CD14-positive monocyte (primary cell): Measurements from ENCODE around the gene PTER. TPM values are rescaled to one million over a fixed set of nuclear protein-coding genes. Genes with fewer than 3 reads are reported as not detected.

ENCODE experiments used
- DNase-seq, 3 donors: peaks; one replicate each; pipeline ENCODE4 v3.0.0-alpha.2; 2011 to 2022
- H2AFZ ChIP-seq: 2 replicates; pipeline ENCODE4 v1.6.0; 2012; ENCODE audit warnings: mild to moderate bottlenecking, low read depth, low read length, inconsistent platforms; ENCODE audit not compliant: insufficient read depth, poor library complexity, severe bottlenecking
- H3K27ac ChIP-seq, 2 donors: 1 replicate in 1 of 2; 2 replicates in 1 of 2; pipeline ENCODE4 v1.5.1; 2012 to 2013; ENCODE audit warnings: low read length in 2 of 2, control low read depth in 1 of 2, inconsistent platforms in 1 of 2, low read depth in 1 of 2, mild to moderate bottlenecking in 1 of 2
- H3K27me3 ChIP-seq, 2 donors: one replicate each; pipeline versions ENCODE4 v1.6.0 to v1.6.1; 2011 to 2013; ENCODE audit warnings: low read length in 2 of 2; ENCODE audit not compliant: control insufficient read depth in 2 of 2, insufficient read depth in 2 of 2
- H3K36me3 ChIP-seq, 2 donors: replicated peaks in 1 of 2; 1 replicate in 1 of 2; 2 replicates in 1 of 2; pipeline versions ENCODE4 v1.5.1 to v1.6.1; 2012 to 2013; ENCODE audit warnings: low read length in 2 of 2, control low read depth in 1 of 2, inconsistent platforms in 1 of 2, mild to moderate bottlenecking in 1 of 2; ENCODE audit not compliant: insufficient read depth in 2 of 2, control insufficient read depth in 1 of 2
- H3K4me1 ChIP-seq, 2 donors: 1 replicate in 1 of 2; 2 replicates in 1 of 2; pipeline versions ENCODE4 v1.5.1 to v1.6.1; 2012 to 2013; ENCODE audit warnings: low read length in 2 of 2, control low read depth in 1 of 2, inconsistent platforms in 1 of 2, mild to moderate bottlenecking in 1 of 2, moderate library complexity in 1 of 2; ENCODE audit not compliant: insufficient read depth in 2 of 2, control insufficient read depth in 1 of 2
- H3K4me2 ChIP-seq: replicated peaks from 2 replicates; pipeline ENCODE3; 2012; ENCODE audit warnings: low read length, moderate library complexity, mild to moderate bottlenecking; ENCODE audit not compliant: poor library complexity, severe bottlenecking; ENCODE audit errors: extremely low read depth
- H3K4me3 ChIP-seq, 3 experiments: fragments of 200-600 bp in 1 of 3; sonication (generic) in 1 of 3; replicated peaks in 1 of 3; 1 replicate in 2 of 3; 2 replicates in 1 of 3; pipeline ENCODE4 v1.5.1; 2011 to 2013; ENCODE audit warnings: low read length in 3 of 3, mild to moderate bottlenecking in 3 of 3, control low read depth in 2 of 3, low read depth in 2 of 3, inconsistent platforms in 1 of 3, moderate library complexity in 1 of 3
- H3K79me2 ChIP-seq: 2 replicates; pipeline ENCODE4 v1.6.0; 2012; ENCODE audit warnings: mild to moderate bottlenecking, control low read depth, inconsistent platforms, low read length, moderate library complexity; ENCODE audit not compliant: insufficient read depth
- H3K9ac ChIP-seq: 2 replicates; pipeline ENCODE4 v1.6.0; 2017; ENCODE audit warnings: low read length, mild to moderate bottlenecking; ENCODE audit not compliant: insufficient read depth, poor library complexity, severe bottlenecking
- H3K9me3 ChIP-seq, 2 donors: replicated peaks in 1 of 2; 1 replicate in 1 of 2; 2 replicates in 1 of 2; pipeline versions ENCODE4 v1.5.1 to v1.6.1; 2012 to 2013; ENCODE audit warnings: low read length in 2 of 2, control low read depth in 1 of 2; ENCODE audit not compliant: control insufficient read depth in 1 of 2, insufficient read depth in 1 of 2
- H4K20me1 ChIP-seq: 2 replicates; pipeline ENCODE4 v1.6.0; 2012; ENCODE audit warnings: mild to moderate bottlenecking, low read length, control low read depth, moderate library complexity; ENCODE audit not compliant: insufficient read depth
- H3K27ac Mint-ChIP-seq, 7 donors: one replicate each; pipeline ENCODE4 v1.8.0; 2020; ENCODE audit warnings: mild to moderate bottlenecking in 7 of 7, mixed read lengths in 7 of 7, moderate library complexity in 6 of 7, inconsistent platforms in 2 of 7
- H3K27me3 Mint-ChIP-seq, 3 donors: one replicate each; pipeline ENCODE4 v1.8.0; 2021 to 2022; ENCODE audit warnings: low read depth in 3 of 3, mild to moderate bottlenecking in 3 of 3, mixed read lengths in 3 of 3, moderate library complexity in 3 of 3, inconsistent platforms in 1 of 3
- H3K36me3 Mint-ChIP-seq, 2 donors: one replicate each; pipeline ENCODE4 v1.8.0; 2020; ENCODE audit warnings: mixed read lengths in 2 of 2, inconsistent platforms in 1 of 2, mild to moderate bottlenecking in 1 of 2
- H3K4me1 Mint-ChIP-seq: one replicate; pipeline ENCODE4 v1.8.0; 2020; ENCODE audit warnings: mild to moderate bottlenecking, mixed read lengths
- H3K4me3 Mint-ChIP-seq, 2 donors: one replicate each; pipeline ENCODE4 v1.8.0; 2020; ENCODE audit warnings: mild to moderate bottlenecking in 2 of 2, mixed read lengths in 2 of 2, moderate library complexity in 1 of 2
- H3K9me3 Mint-ChIP-seq, 7 donors: one replicate each; pipeline ENCODE4 v1.8.0; 2020 to 2022; ENCODE audit warnings: mixed read lengths in 7 of 7, mild to moderate bottlenecking in 6 of 7, moderate library complexity in 6 of 7, inconsistent platforms in 2 of 7
- WGBS: methylation state at CpG from one replicate; pipeline ENCODE4 v1.1.5; 2013; ENCODE audit warnings: missing lambda C conversion rate; ENCODE audit not compliant: insufficient coverage; 5-methylcytosine and 5-hydroxymethylcytosine counted together
- intact Hi-C, 2 donors: fragments of 100-400 bp; cut with micrococcal nuclease; formaldehyde crosslinking; loops; one replicate each; pipeline versions ENCODE4 v1.15.0 to v1.15.1; 2023
- polyA plus RNA-seq, 3 donors: library from polyadenylated mRNA; depleted of rRNA in 1 of 3; unstranded in 2 of 3; stranded (reverse) in 1 of 3; fragments of 300-500 nt in 2 of 3; fragments of >200 nt in 1 of 3; fragmentation: Illumina TruSeq in 2 of 3; gene quantifications; 1 replicate in 2 of 3; 2 replicates in 1 of 3; pipeline ENCODE4 v1.2.3, GENCODE V29; 2012 to 2021
- TF ChIP-seq, protein P1 (sequence below): fragments of 200-600 bp; IDR thresholded peaks from one replicate; pipeline ENCODE4 v1.8.0; 2022; ENCODE audit warnings: antibody characterized with exemption, mild to moderate bottlenecking

Gene PTER
- polyA plus RNA-seq, 3 donors = 7.4 to 15.9 (median 8.9) TPM

DNA sequence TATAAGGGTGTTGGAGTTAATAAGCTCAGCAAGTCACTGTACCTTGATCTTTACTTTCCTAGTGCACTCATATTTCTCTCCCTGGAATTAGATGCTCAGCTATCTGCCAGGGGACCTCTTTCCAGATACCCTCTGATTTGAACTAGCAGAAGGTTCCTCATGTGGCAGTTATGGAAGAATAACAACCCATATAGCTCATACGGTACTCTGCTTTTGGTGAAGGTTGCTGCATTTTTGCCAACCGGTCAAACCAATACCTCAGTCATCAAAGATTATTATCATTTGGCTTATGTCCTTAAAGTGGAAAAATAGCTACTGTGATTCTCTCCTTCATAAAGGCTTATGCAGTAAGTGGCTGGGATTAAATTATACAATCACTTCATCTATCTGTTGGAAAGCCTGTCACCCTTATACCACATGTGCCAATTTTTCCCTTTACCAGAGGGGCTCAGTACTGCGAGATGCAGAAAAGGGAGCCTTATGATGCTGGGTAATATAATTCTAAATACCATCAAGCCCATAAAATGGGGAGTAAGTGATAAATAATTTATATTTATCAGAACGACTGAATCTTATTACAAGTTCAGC lies 43.4 kb upstream of the PTER start:
- intact Hi-C loops = no loop called here
- no peaks in the 10 kb centered on the region for H3K27me3 ChIP-seq
- no peak overlapping the region for H3K9ac ChIP-seq
- WGBS = no CpG with 5 or more reads among the region's 4 CpGs
- no peak overlapping the region for H3K27ac ChIP-seq
- DNase-seq = no peak
- no peaks in the 10 kb centered on the region for H3K9me3 ChIP-seq
- H3K36me3 ChIP-seq = no peaks in the 10 kb centered on the region
- TF ChIP-seq, protein P1, sequence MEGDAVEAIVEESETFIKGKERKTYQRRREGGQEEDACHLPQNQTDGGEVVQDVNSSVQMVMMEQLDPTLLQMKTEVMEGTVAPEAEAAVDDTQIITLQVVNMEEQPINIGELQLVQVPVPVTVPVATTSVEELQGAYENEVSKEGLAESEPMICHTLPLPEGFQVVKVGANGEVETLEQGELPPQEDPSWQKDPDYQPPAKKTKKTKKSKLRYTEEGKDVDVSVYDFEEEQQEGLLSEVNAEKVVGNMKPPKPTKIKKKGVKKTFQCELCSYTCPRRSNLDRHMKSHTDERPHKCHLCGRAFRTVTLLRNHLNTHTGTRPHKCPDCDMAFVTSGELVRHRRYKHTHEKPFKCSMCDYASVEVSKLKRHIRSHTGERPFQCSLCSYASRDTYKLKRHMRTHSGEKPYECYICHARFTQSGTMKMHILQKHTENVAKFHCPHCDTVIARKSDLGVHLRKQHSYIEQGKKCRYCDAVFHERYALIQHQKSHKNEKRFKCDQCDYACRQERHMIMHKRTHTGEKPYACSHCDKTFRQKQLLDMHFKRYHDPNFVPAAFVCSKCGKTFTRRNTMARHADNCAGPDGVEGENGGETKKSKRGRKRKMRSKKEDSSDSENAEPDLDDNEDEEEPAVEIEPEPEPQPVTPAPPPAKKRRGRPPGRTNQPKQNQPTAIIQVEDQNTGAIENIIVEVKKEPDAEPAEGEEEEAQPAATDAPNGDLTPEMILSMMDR = no peak
- no peak overlapping the region for H2AFZ ChIP-seq
- Mint-ChIP-seq H3K4me1 (no peaks in the 10 kb centered on the region), H3K9me3 (peaks cover 0 to 4% (median 3%) of the 10 kb centered on the region in 7 donors), H3K36me3 (no peaks in the 10 kb centered on the region), H3K27ac (no peak overlapping the region), H3K27me3 (peaks cover 0 to 5% (median 3%) of the 10 kb centered on the region in 3 donors), H3K4me3 (no peak overlapping the region)
- no peaks in the 10 kb centered on the region for H4K20me1 ChIP-seq
- no peak overlapping the region for H3K4me3 ChIP-seq
- H3K4me1 ChIP-seq = no peaks in the 10 kb centered on the region
- no peak overlapping the region for H3K4me2 ChIP-seq
- no peaks in the 10 kb centered on the region for H3K79me2 ChIP-seq

DNA sequence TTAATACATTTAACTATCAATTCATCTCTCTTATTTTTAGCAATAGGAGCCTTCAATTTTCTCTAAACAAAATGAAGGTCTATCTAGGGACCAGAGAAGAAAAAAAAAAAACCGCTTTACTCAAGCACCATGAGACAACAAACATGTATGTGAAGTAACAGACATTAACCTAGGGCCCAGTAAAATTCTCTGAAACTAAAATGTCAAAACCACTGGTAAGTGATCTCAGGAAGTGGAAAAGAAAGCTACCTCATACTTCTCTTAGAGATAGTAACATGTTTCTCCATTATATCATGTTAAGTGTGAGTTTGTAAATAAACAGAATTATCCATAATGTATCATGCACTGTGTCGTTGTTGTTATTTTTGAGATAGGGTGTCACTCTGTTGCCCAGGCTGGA lies 35.4 kb upstream of the PTER start:
- Histone ChIP-seq H3K9ac (no peak overlapping the region), H2AFZ (no peak overlapping the region), H3K36me3 (no peaks in the 10 kb centered on the region), H3K4me2 (no peak overlapping the region), H3K27me3 (no peaks in the 10 kb centered on the region), H3K27ac (no peak overlapping the region), H3K9me3 (no peaks in the 10 kb centered on the region), H3K4me1 (no peaks in the 10 kb centered on the region), H4K20me1 (no peaks in the 10 kb centered on the region), H3K79me2 (no peaks in the 10 kb centered on the region), H3K4me3 (no peak overlapping the region)
- peaks cover 0 to 2% (median 2%) of the 10 kb centered on the region in 3 donors for H3K27me3 Mint-ChIP-seq
- H3K36me3 Mint-ChIP-seq = no peaks in the 10 kb centered on the region
- WGBS = no CpG with 5 or more reads among the region's 2 CpGs
- H3K4me3 Mint-ChIP-seq = no peak overlapping the region
- H3K4me1 Mint-ChIP-seq = no peaks in the 10 kb centered on the region
- peaks cover 0 to 4% (median 0%) of the 10 kb centered on the region in 7 donors for H3K9me3 Mint-ChIP-seq
- intact Hi-C loops = no loop called here
- TF ChIP-seq, protein P1 = no peak
- no peak overlapping the region for H3K27ac Mint-ChIP-seq
- no peak for DNase-seq
